Activated CD8-positive, alpha-beta T cell treated with anti-CD3 and anti-CD28 coated beads for 36 hours (primary cell): ENCODE data around the gene GPSM1. TPM values are rescaled to one million over a fixed set of nuclear protein-coding genes. Genes with fewer than 3 reads are reported as not detected.

Source experiments
- ATAC-seq: fragments of 200-7000 bp; cut with Tn5 transposase; one replicate; pipeline ENCODE4 v1.10.0; 2021; ENCODE audit warnings: mild to moderate bottlenecking, moderate library complexity
- CTCF ChIA-PET: fragments of 350-600 bp; sonication (Branson Sonifier 250); formaldehyde crosslinking; loops from one replicate; lab custom pipeline; 2021; ENCODE audit warnings: antibody characterized with exemption; lab: Charles Lee
- POLR2A ChIA-PET: fragments of 350-600 bp; sonication (Branson Sonifier 250); formaldehyde crosslinking; loops from one replicate; lab custom pipeline; 2021; ENCODE audit warnings: antibody characterized with exemption; lab: Charles Lee
- DNase-seq: peaks from one replicate; pipeline ENCODE4 v3.0.0-alpha.2; 2020
- H3K27ac Mint-ChIP-seq: one replicate; pipeline ENCODE4 v1.8.0; 2021; ENCODE audit warnings: mild to moderate bottlenecking, mixed read lengths
- H3K27me3 Mint-ChIP-seq: one replicate; pipeline ENCODE4 v1.8.0; 2021; ENCODE audit warnings: mixed read lengths
- H3K36me3 Mint-ChIP-seq: one replicate; pipeline ENCODE4 v1.8.0; 2021; ENCODE audit warnings: low read depth, mixed read lengths
- H3K4me1 Mint-ChIP-seq: one replicate; pipeline ENCODE4 v1.8.0; 2021; ENCODE audit warnings: low read depth, mixed read lengths
- H3K4me3 Mint-ChIP-seq: one replicate; pipeline ENCODE4 v1.8.0; 2021; ENCODE audit warnings: mild to moderate bottlenecking, moderate library complexity, mixed read lengths
- H3K9me3 Mint-ChIP-seq: one replicate; pipeline ENCODE4 v1.8.0; 2021; ENCODE audit warnings: mixed read lengths
- intact Hi-C: fragments of 100-400 bp; cut with micrococcal nuclease; formaldehyde crosslinking; loops from one replicate; pipeline ENCODE4 v1.10.0; 2022
- total RNA-seq, 2 experiments: library from RNA; stranded (reverse); gene quantifications; one replicate each; pipeline ENCODE4 v1.2.3, GENCODE V29; 2021
- TF ChIP-seq, protein P1 (sequence below): fragments of 200-600 bp; IDR thresholded peaks from one replicate; pipeline ENCODE4 v1.8.0; 2022; ENCODE audit warnings: antibody characterized with exemption, mild to moderate bottlenecking

GPSM1 gene
- total RNA-seq, 2 experiments from 2014 or later = 8.8 to 10.0 TPM

GRCh38 chr9:136366826-136367225 lies 39.5 kb downstream of the GPSM1 start:
- DNase-seq = no peak
- Mint-ChIP-seq H3K36me3 (peaks cover 7% of the 10 kb centered on the region), H3K4me1 (peaks cover 11% of the 10 kb centered on the region), H3K27me3 (no peaks in the 10 kb centered on the region), H3K27ac (no peak overlapping the region), H3K4me3 (no peak overlapping the region), H3K9me3 (no peaks in the 10 kb centered on the region)
- ChIA-PET POLR2A (interaction anchor here (1.0 to 1.7 kb wide), 6 partner anchors 8 to 108 kb away, joined by 3 to 10 read pairs (median 4); no protein-coding TSS in a partner anchor), CTCF (interaction anchor here (1.1 kb wide), 1 partner anchor 54 kb away, joined by 4 read pairs; no protein-coding TSS in a partner anchor)
- no peak for ATAC-seq
- intact Hi-C loops = no loop called here
- TF ChIP-seq, protein P1, sequence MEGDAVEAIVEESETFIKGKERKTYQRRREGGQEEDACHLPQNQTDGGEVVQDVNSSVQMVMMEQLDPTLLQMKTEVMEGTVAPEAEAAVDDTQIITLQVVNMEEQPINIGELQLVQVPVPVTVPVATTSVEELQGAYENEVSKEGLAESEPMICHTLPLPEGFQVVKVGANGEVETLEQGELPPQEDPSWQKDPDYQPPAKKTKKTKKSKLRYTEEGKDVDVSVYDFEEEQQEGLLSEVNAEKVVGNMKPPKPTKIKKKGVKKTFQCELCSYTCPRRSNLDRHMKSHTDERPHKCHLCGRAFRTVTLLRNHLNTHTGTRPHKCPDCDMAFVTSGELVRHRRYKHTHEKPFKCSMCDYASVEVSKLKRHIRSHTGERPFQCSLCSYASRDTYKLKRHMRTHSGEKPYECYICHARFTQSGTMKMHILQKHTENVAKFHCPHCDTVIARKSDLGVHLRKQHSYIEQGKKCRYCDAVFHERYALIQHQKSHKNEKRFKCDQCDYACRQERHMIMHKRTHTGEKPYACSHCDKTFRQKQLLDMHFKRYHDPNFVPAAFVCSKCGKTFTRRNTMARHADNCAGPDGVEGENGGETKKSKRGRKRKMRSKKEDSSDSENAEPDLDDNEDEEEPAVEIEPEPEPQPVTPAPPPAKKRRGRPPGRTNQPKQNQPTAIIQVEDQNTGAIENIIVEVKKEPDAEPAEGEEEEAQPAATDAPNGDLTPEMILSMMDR = no peak

DNA sequence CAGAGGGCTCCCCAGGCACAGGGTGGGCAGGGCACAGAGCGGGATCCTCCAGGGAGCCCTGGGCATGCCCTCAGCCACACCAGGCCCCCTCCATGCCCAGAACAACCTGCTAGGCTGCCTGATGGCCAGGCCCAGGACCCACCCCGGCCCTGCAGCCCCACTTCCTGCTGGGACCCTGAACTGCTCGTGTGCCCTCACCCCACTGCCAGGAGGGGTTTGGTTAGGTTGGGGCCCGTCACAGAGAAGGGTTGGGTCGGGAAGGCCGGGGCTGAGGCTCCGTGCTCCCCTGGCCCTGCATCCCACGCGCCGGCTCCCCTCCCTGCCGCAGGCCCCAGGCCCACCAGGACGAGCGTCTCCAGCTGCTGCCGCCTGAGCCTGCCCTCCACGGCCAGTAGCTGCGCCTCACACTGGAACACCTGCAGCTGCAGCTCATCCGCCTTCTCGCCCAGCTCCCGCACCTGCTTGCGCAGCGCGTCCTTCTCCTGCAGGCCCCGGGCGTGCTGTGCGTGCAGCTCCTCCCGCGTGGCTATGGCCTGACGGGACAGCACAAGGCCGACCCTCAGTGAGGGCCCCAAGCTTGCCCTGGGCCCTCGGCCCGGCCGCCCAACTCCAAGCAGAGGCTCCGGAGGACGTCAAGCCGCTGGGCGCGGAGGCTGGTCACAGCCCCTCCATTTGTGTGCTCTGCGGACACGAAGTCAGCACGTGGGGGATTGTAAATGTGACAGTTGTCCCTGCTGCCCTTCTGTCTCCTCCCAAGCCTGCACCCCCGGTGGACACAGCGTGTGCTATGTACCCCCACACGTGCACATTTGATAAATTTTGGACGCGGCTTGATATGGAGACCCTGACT lies 40.2 kb downstream of the GPSM1 start:
- intact Hi-C loops = no loop called here
- Mint-ChIP-seq H3K4me1 (peaks cover 10% of the 10 kb centered on the region), H3K4me3 (no peak overlapping the region), H3K9me3 (no peaks in the 10 kb centered on the region), H3K27ac (no peak overlapping the region), H3K27me3 (no peaks in the 10 kb centered on the region), H3K36me3 (peaks cover 7% of the 10 kb centered on the region)
- ATAC-seq (no peak), DNase-seq (no peak)
- TF ChIP-seq, protein P1 = no peak
- ChIA-PET CTCF (no interaction called here), POLR2A (interaction anchor here (0.7 to 1.4 kb wide), 4 partner anchors 16 to 108 kb away, joined by 3 to 4 read pairs (median 3); no protein-coding TSS in a partner anchor)

DNA sequence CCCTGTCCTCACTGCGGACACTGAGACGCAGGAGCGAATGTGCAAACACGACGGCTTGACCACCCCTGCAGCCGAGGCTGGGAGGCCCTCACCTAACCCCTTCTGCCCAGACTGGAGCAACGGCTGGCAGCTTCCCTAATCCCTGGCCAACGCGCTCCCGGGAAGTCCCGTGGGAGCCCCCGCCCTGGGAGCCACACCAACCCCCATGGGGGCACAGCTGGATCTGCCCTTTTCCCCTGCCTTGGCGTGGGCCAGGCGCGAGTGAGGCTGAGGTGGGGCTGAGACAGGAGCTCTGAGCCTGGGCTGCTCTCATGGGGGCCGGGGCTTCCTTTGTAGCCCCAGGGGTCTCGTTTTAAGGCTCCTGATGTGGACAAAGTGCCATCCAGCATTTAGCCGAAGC lies 40.9 kb downstream of the GPSM1 start:
- Mint-ChIP-seq H3K27me3 (no peaks in the 10 kb centered on the region), H3K9me3 (no peaks in the 10 kb centered on the region), H3K36me3 (peaks cover 8% of the 10 kb centered on the region), H3K27ac (no peak overlapping the region), H3K4me1 (peaks cover 10% of the 10 kb centered on the region), H3K4me3 (no peak overlapping the region)
- ATAC-seq (no peak), DNase-seq (no peak)
- POLR2A ChIA-PET = interaction anchor here (0.7 to 1.7 kb wide), 4 partner anchors 10 to 46 kb away, joined by 3 to 4 read pairs (median 3); no protein-coding TSS in a partner anchor
- intact Hi-C loops = no loop called here
- CTCF ChIA-PET = no interaction called here
- TF ChIP-seq, protein P1 = no peak

DNA sequence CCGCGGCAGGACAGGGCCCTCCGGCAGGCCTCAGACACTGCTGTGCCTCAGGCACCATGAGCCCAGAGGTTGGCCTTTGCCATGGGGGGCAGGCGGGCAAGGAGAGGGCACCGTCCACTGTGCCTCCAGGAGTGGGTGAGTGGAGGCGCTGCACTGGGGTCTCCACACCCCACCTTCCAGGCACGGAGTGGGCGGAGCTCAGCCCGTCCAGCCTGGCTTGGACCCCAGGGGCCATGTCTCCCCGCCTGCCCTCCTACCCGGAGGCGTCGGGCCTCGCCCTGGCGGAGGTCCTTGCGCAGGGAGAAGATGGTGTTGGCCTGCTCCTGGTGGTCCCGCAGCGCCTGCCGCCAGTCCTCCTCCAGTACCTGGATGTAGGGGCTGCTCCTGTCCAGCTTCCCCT lies 42.7 kb downstream of the GPSM1 start:
- POLR2A ChIA-PET = interaction anchor here (1.5 to 1.7 kb wide), 3 partner anchors 8 to 27 kb away, joined by 4 to 5 read pairs (median 5); no protein-coding TSS in a partner anchor
- TF ChIP-seq, protein P1 = no peak
- Mint-ChIP-seq H3K27ac (no peak overlapping the region), H3K4me1 (peaks cover 8% of the 10 kb centered on the region), H3K9me3 (no peaks in the 10 kb centered on the region), H3K27me3 (no peaks in the 10 kb centered on the region), H3K4me3 (no peak overlapping the region), H3K36me3 (peaks cover 2% of the 10 kb centered on the region)
- CTCF ChIA-PET = no interaction called here
- intact Hi-C loops = no loop called here
- ATAC-seq = no peak
- DNase-seq = no peak
